NCI-H1436 treated with DMSO at 0.1 percent for 48 hours (cell line): ENCODE data around the gene SIX2.
A peak's percentile ranks its signal among the peaks of the same experiment; 100 is the strongest.

ENCODE experiments used
- DNase-seq: peaks from one replicate; lab custom pipeline; 2025; lab: John Stamatoyannopoulos, UW

Gene SIX2

GRCh38 chr2:45001869-45002385 lies 7.3 kb downstream of the SIX2 start:
- DNase-seq: no peak

GRCh38 chr2:45000921-45001868 lies 8.1 kb downstream of the SIX2 start:
- DNase-seq: no peak

GRCh38 chr2:45000341-45000901 lies 8.8 kb downstream of the SIX2 start:
- DNase-seq: no peak

- DNase-seq: no peak
Measured at GRCh38 chr2:44999540-44999939, 9.7 kb downstream of the SIX2 start.

GRCh38 chr2:44997963-44998362 lies 11.3 kb downstream of the SIX2 start:
- DNase-seq: no peak

GRCh38 chr2:44996356-44996755 lies 12.9 kb downstream of the SIX2 start:
- no peak for DNase-seq

GRCh38 chr2:44994377-44994776 lies 14.9 kb downstream of the SIX2 start:
- no peak for DNase-seq

GRCh38 chr2:44989176-44989575 lies 20.1 kb downstream of the SIX2 start:
- DNase-seq: no peak

GRCh38 chr2:44983836-44984604 lies 25.2 kb downstream of the SIX2 start:
- DNase-seq: no peak

GRCh38 chr2:44981714-44982108 lies 27.5 kb downstream of the SIX2 start:
- peak; percentile 53 for DNase-seq

GRCh38 chr2:44980751-44981713 lies 28.2 kb downstream of the SIX2 start:
- DNase-seq: no peak

GRCh38 chr2:44979581-44979980 lies 29.7 kb downstream of the SIX2 start:
- no peak for DNase-seq

GRCh38 chr2:44975571-44976450 lies 33.4 kb downstream of the SIX2 start:
- no peak for DNase-seq

- peak; percentile 31 for DNase-seq
Measured at GRCh38 chr2:44974064-44974715, 35.1 kb downstream of the SIX2 start.

- no peak for DNase-seq
Measured at GRCh38 chr2:44972771-44973535, 36.3 kb downstream of the SIX2 start.

- DNase-seq: no peak
Measured at GRCh38 chr2:44970846-44971450, 38.3 kb downstream of the SIX2 start.

GRCh38 chr2:44969936-44970335 lies 39.3 kb downstream of the SIX2 start:
- no peak for DNase-seq

GRCh38 chr2:44967727-44968432 lies 41.4 kb downstream of the SIX2 start:
- no peak for DNase-seq
